Anterior cingulate cortex (tissue), 58 donors: Measurements from ENCODE around the gene RASGRP1.

Source experiments
- DNase-seq, 58 donors: peaks; one replicate each; lab custom pipeline; 2025; lab: John Stamatoyannopoulos, UW

The RASGRP1 gene

DNA sequence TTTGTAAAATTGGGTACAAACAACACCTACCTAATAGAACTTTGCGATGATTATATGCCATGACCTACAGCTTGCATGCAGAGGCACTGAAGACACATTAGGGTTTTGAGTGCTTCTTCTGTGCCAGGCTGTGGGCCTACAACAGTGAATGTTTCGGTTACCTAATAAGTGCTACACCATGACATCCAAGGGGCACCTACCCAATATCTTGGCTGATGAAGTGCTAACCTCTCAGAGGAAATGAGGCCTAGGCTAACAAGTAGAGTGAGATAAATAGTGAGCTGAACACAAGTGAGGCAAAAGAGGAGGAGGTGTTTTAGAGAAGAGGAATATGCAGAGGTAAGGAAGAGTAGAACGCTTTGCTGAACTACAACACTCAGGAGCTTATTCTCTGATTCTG, 12.2 kb upstream of the RASGRP1 start:
- no peak for DNase-seq

DNA sequence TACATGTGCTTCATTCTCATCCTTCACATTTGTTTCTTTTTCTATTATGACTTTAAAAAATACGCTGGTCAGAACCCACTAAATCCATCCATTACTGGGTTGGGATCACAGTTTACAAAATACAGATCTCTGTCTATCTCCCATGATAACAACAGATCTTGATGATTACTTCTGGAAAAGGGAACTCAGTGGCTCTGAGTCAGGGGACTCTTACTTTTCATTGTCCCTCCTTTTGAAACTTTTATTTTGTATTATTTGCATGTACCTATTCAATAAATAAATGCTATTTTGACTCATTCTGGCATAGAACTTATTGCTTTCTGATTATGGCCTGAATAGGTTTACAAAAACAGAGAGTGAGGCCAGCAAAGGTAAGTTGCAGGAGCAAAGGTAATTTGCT, 11.6 kb upstream of the RASGRP1 start:
- no peak for DNase-seq

DNA sequence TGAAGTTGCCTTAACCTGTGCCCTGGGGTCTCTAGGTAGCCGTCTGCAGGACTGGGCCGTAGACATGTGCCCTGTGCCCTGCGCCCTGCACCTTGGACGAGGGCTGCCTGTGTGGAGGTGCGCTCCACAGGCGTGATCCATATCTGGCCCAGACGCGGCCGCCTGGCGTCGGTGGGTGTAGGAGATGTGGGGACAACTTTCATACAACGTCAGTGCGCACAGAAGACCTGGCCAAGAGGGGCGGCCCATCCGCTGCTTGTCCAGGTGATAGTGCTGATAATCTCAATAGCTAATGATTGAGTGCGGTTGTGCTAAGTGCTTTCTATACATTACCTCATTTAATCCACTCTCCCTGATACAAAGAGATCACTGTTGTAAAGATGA, 665 bp upstream of the RASGRP1 start:
- no peak for DNase-seq

DNA sequence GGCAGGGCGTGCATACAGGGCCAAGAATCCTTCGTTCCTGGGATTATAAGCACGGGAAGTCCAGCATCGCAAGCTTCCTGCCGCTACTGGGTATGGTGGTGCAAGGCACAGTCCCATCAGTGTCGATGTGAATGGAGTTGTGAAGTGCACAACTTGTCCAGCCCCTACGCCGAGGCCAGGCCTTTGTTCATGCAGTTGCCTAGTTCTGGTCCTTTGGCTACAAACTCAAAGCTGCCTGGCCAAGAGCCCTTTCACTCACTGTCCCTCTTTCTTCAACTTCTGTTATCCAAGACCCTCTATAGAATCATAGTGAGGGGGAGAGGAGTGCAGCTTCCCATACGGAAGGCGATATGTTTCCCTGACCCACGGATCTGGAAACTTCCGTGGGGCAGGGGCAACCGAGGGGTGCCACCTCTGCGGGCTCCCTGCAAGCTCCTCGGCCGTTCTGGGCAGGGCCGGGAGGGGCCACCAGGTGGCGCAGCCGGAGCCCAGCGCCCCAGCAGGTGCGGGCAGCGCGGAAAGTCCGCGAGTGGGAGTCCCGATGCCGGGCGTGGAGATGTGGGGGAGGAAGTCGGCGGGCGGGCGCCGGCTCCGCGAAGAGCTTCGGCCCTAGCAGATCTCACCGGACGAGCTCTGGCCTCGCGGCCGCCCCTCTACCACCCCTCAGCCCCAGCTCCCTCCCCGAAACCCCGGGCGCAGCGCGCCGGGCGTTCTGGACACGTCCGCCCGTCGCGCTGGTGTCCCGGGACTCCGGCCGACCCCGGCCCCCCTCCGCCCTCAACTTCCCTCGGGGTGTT, 693 bp downstream of the RASGRP1 start:
- DNase-seq, result peak in 51 of 58 donors; percentile 6 to 76 (median 47)

DNA sequence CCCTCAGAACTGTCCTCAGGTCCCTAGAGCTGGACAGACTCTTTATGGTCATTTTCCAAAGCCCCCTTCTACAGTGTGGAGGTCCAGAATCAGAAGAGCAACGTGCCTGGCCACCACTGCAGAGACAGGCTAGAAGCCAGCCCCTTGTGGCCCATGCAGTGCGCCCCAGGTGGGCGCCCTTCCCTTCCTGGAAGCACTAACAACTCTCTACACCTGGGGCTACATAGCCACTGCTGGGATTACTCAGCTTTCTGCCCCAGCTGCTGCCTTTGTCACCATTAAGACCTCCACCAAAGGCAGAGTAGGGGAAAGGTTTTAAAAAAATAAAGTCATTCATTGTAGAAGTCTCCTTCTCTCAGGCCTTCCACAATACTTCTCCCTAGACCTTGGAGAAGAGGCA, 2.3 kb downstream of the RASGRP1 start:
- no peak for DNase-seq

DNA sequence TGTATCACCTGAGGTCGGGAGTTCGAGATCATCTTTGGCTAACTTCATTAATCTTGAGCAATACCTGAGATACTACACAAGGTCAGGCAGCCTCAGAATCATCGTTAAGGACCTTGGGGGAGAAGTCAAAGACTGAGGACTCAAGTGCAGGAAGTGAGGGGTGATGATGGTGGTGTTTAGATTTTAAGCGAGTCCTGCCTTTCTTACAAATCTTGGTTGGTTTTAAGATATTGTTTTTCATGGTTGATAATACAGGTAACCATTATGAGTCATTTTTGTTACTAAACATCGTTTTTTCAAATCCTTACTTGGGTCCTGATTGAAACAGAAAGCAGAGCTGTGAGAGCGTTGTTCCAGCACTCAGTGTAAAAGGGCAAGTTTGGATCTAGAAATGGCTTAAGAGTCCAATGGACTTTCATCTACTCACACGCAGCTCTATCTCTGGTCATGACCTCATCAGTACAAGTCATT, 4.1 kb downstream of the RASGRP1 start:
- no peak for DNase-seq

GRCh38 chr15:38559636-38560307, 4.8 kb downstream of the RASGRP1 start:
- DNase-seq, result no peak

- no peak for DNase-seq
Measured at GRCh38 chr15:38559131-38559530, 5.5 kb downstream of the RASGRP1 start.

DNA sequence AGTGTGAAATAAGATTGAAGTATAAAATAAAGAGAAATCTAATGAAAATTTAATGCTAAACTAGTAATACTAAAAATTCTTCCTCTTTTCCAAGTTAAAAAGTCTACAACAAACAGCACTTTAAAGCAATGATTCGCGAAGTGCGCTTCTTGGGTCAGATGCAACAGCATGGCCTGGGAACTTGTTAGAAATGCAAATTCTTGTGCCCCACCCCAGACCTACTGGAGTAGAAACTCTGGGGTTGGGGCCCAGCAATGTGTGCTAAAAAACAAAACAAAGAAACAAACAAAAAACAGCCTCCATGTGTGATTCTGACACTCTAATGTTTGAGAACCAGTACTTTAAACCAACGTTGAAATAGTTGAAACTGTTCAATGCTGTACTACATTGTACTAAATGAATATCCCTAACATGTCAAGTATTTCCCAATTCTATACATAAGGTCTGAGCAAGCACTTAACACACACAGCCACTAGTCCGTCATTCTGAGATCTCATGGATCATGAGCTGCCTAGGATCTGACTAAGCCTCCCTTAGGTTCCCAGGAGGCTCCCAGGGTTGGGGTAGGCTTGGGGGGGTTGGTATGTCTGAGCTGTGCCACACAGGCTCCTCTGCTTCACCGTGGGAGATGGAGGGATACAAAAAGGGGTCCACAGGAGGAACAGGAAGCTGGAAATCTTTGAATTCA, 6.1 kb downstream of the RASGRP1 start:
- DNase-seq, result no peak

GRCh38 chr15:38557921-38558320, 6.7 kb downstream of the RASGRP1 start:
- no peak for DNase-seq

DNA sequence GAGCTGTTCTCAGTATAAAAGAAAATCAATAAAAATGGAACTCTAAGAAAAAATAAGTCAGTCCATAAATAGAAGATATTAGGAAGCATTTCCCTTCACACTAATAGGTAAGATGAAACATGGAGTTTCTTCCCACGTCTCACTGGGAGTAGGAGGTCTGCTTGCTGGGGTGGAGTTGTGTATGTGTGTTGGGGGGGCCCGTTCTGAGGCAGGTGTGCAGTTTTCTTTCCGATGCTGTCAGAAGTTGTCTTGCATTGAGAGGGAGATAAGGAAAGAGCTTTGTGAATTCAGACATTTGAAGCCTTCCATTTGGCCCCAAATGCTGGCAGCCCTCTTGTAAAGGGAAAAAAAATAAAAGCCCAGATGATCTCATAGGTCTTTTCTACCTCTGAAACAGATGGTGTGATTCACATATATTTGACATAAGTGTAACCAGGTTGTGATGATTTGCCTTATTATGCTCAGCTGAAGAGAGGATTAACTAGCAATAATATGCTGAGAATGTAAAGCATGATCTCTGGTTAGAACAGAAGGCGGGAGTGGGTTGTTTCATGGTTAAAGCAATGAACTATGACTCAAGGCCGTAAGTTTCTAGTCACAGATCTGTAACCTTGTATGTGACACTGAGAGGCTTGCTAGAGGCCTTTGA, 8.8 kb downstream of the RASGRP1 start:
- no peak for DNase-seq

GRCh38 chr15:38554354-38554753, 10.3 kb downstream of the RASGRP1 start:
- DNase-seq, result peak in 1 of 58 donors; percentile 11

DNA sequence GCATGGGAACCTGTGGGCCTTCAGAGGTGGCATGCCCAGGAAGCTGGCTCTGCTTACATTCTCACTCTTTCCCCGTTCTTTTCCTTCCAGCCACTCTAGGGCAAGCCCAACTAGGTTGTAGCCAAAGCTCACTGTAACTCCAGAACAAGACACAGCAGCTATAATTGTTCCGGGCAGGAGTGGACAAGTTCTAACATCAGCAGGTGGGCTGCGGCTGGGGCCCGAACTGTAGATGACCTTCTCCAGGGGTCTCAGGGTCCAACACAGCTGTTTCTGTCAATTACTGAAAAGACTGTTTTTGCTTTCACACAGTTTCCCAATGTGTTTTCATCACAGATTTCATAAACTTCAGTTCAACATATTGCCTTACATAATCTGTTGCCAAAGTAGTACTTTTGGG, 11.5 kb downstream of the RASGRP1 start:
- DNase-seq, result no peak

- DNase-seq, result no peak
Measured at GRCh38 chr15:38551720-38552648, 12.6 kb downstream of the RASGRP1 start.

- no peak for DNase-seq
Measured at GRCh38 chr15:38549222-38549621, 15.4 kb downstream of the RASGRP1 start.

DNA sequence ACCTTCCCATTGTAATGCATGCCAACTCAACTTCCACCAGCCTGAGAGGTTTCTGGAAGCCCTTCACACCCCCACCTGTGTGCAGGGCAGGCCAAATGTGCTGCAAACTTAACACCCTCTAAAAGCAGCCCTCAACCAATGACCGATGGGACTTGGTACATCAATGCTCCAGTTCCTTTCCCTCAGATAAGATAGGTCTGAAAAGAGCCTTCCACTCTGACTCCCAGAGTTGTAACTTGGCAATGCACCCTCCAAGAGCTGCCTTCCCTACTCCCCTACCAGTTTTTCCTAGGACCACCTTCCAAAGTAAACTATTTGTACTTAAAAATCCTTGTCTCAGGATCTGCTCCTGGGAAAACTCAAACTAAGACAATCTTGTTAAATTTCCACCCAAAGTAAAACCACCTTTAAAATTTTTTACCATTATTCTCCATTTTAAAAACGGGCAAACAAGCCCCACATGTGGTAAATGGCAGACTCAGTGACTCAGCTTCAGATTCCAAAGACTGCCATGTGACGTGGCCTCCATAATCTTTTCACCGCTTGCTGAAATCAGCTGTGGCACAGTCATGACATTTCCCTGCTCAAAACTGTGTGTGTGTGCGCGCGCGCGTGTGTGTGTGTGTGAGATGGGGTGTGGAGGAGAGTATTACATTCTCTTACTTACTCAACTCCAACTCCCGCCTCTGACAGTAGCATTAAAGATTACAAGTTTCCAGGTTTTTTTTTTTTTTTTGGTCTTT, 17.2 kb downstream of the RASGRP1 start:
- peak in 1 of 58 donors; percentile 21 for DNase-seq

DNA sequence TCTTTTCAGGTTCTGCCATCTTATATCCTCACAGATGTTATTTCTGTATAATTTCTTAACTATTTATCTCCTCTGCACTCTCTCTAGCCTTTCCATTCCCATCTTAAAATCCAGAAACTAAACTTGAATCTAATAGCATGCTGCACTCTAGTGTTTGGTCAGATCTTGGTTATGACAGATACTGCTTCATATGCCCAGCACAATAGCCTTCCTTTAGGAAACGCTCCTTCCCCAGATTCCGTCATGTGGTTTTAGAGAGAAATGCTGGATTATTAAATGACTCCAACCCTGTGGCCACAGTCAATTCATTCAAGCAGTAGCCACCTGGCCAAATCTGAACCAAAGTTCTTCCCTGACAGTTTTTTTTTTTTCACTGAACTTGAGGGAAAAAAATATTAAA, 19.4 kb downstream of the RASGRP1 start:
- no peak for DNase-seq

- DNase-seq, result no peak
Measured at GRCh38 chr15:38541026-38541425, 23.6 kb downstream of the RASGRP1 start.

DNA sequence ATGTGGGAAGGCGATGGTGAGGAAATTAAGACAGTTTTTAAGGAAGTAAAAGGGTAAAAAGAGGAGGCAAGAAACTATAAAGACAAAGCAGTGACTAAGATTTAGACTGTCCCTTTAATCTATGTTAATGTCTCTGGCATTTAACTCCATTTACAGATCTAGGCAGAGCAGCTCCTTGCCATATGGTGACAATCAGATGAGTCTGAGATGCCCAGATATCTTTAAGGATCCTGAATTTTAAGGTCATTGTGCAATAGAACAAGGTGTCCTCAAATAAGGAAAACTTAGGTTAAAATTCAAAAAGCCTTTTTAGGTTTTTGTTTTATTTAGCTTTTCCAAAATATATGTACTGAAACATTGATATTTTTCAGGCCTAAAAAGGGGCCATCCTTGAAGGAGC, 24.1 kb downstream of the RASGRP1 start:
- DNase-seq, result no peak
